HepG2 (cell line): Measurements from ENCODE around the gene SHMT1. TPM values are rescaled to one million over a fixed set of nuclear protein-coding genes. Genes with fewer than 3 reads are reported as not detected.

Source experiments
- ATAC-seq: fragments of 200-7000 bp; cut with Tn5 transposase; 3 replicates; pipeline ENCODE4 v1.9.1; 2020; ENCODE audit warnings: mild to moderate bottlenecking, moderate library complexity
- BruUV-seq: library from RNA; stranded (reverse); fragments of 400-500 nt; replicated peaks from 2 replicates; lab custom pipeline; 2021; lab: Mats Ljungman, UMichigan
- CTCF ChIA-PET: fragments of 300-600 bp; formaldehyde crosslinking; extraction: SDS; loops from one replicate; lab custom pipeline; 2021; ENCODE audit warnings: low total read pairs, inconsistent platforms, low intra/inter-chr PET ratio; lab: Yijun Ruan, JAX
- POLR2A ChIA-PET: fragments of 350-600 bp; sonication (Branson Sonifier 250); formaldehyde crosslinking; loops from one replicate; lab custom pipeline; 2020; ENCODE audit warnings: antibody characterized with exemption, inconsistent platforms; lab: Yijun Ruan, JAX
- DNase-seq: peaks from one replicate; pipeline ENCODE4 v3.0.0-alpha.2; 2015; ENCODE audit warnings: low spot score
- FAIRE-seq: peaks from 3 replicates; lab custom pipeline; 2011; peaks lifted over from hg19 to GRCh38; lab: Jason Lieb, UNC
- H2AFZ ChIP-seq: one replicate; pipeline ENCODE4 v1.6.1; 2011; ENCODE audit warnings: low read length, inconsistent platforms
- H3K27ac ChIP-seq: fragments of 300-600 bp; 3 replicates; pipeline ENCODE4 v1.8.0; 2011; ENCODE audit warnings: mixed run types, mild to moderate bottlenecking, mixed read lengths, low read length, inconsistent platforms; ENCODE audit not compliant: insufficient read depth; ENCODE audit errors: extremely low read length
- H3K27me3 ChIP-seq, 2 experiments: fragments of 200-600 bp in 1 of 2; 2 replicates in 1 of 2; 3 replicates in 1 of 2; pipeline versions ENCODE4 v1.6.0 to v1.8.0; 2011; ENCODE audit warnings: low read length in 2 of 2, mild to moderate bottlenecking in 2 of 2, moderate library complexity in 2 of 2, inconsistent platforms in 1 of 2; ENCODE audit not compliant: insufficient read depth in 2 of 2, control insufficient read depth in 1 of 2
- H3K36me3 ChIP-seq, 2 experiments: fragments of 200-600 bp in 1 of 2; replicated peaks in 1 of 2; 2 replicates in 1 of 2; 3 replicates in 1 of 2; pipeline versions ENCODE4 v1.5.1 to v1.8.0; 2011; ENCODE audit warnings: low read length in 2 of 2, inconsistent platforms in 1 of 2; ENCODE audit not compliant: insufficient read depth in 2 of 2, control insufficient read depth in 1 of 2
- H3K4me1 ChIP-seq: 2 replicates; pipeline ENCODE4 v1.5.1; 2012; ENCODE audit warnings: low read length, inconsistent platforms; ENCODE audit not compliant: insufficient read depth
- H3K4me2 ChIP-seq: 2 replicates; pipeline ENCODE4 v1.6.0; 2011; ENCODE audit warnings: low read depth, low read length, inconsistent platforms
- H3K4me3 ChIP-seq, 3 experiments: fragments of 200-600 bp in 1 of 3; sonication (generic), shearing (Covaris generic) in 1 of 3; replicated peaks in 1 of 3; 2 replicates each; pipeline ENCODE4 v1.5.1; 2011 to 2016; ENCODE audit warnings: low read length in 3 of 3, inconsistent platforms in 2 of 3, low read depth in 2 of 3, mild to moderate bottlenecking in 2 of 3, control low read depth in 1 of 3, mixed read lengths in 1 of 3; ENCODE audit not compliant: insufficient read depth in 1 of 3
- H3K79me2 ChIP-seq: one replicate; pipeline ENCODE4 v1.6.1; 2011; ENCODE audit warnings: low read length, inconsistent platforms; ENCODE audit not compliant: insufficient read depth
- H3K9ac ChIP-seq: 2 replicates; pipeline ENCODE4 v1.6.0; 2011; ENCODE audit warnings: mild to moderate bottlenecking, low read depth, low read length, inconsistent platforms; ENCODE audit not compliant: insufficient read depth
- H3K9me3 ChIP-seq: 2 replicates; pipeline ENCODE4 v1.5.1; 2012; ENCODE audit warnings: mild to moderate bottlenecking, low read length
- H4K20me1 ChIP-seq: 2 replicates; pipeline ENCODE4 v1.6.0; 2011; ENCODE audit warnings: inconsistent platforms, mild to moderate bottlenecking, low read length, moderate library complexity; ENCODE audit not compliant: insufficient read depth
- FOXJ3 ChIP-seq: sonication (generic); formaldehyde crosslinking; IDR thresholded peaks from 2 replicates; pipeline ENCODE4 v1.4.0; 2020; ENCODE audit warnings: missing genetic modification reagents, mild to moderate bottlenecking, borderline replicate concordance
- HDAC6 ChIP-seq: fragments of 200-600 bp; sonication (generic); IDR thresholded peaks from 2 replicates; pipeline ENCODE4 v1.7.0; 2017; ENCODE audit warnings: mild to moderate bottlenecking, antibody characterized with exemption, low read length, low read depth
- KDM6A ChIP-seq: IDR thresholded peaks from 2 replicates; pipeline ENCODE4 v1.6.1; 2016; ENCODE audit warnings: low read depth
- MED1 ChIP-seq: sonication (generic); formaldehyde crosslinking; IDR thresholded peaks from 2 replicates; pipeline ENCODE4 v1.4.0; 2020; ENCODE audit warnings: missing genetic modification reagents
- MEIS1 ChIP-seq: sonication (generic); formaldehyde crosslinking; IDR thresholded peaks from 2 replicates; pipeline ENCODE4 v1.9.0; 2021; ENCODE audit warnings: mild to moderate bottlenecking, missing genetic modification reagents, moderate library complexity, borderline replicate concordance
- MTF2 ChIP-seq: sonication (generic); formaldehyde crosslinking; IDR thresholded peaks from 2 replicates; pipeline ENCODE4 v1.5.0; 2020; ENCODE audit warnings: missing genetic modification reagents, borderline replicate concordance
- NFKBIZ ChIP-seq: IDR thresholded peaks from 2 replicates; pipeline ENCODE4 v1.6.1; 2018; ENCODE audit warnings: missing genetic modification reagents, missing compliant biosample characterization
- PAF1 ChIP-seq: IDR thresholded peaks from 2 replicates; pipeline ENCODE4 v1.6.1; 2016; ENCODE audit warnings: missing genetic modification reagents, missing compliant biosample characterization
- SP4 ChIP-seq: sonication (generic); formaldehyde crosslinking; IDR thresholded peaks from 2 replicates; pipeline ENCODE4 v1.8.1; 2023; ENCODE audit warnings: mild to moderate bottlenecking, missing genetic modification reagents
- THAP11 ChIP-seq: IDR thresholded peaks from 2 replicates; pipeline ENCODE4 v1.6.1; 2016; ENCODE audit warnings: missing biosample characterization, missing genetic modification reagents
- ZNF335 ChIP-seq: sonication (generic); formaldehyde crosslinking; IDR thresholded peaks from 2 replicates; pipeline ENCODE4 v1.4.0; 2020; ENCODE audit warnings: missing genetic modification reagents
- ZNF75D ChIP-seq: sonication (generic); formaldehyde crosslinking; IDR thresholded peaks from 2 replicates; pipeline ENCODE4 v1.8.1; 2023; ENCODE audit warnings: missing genetic modification reagents, mild to moderate bottlenecking, borderline replicate concordance
- ZNF768 ChIP-seq: sonication (generic); formaldehyde crosslinking; IDR thresholded peaks from 2 replicates; pipeline ENCODE4 v1.4.0; 2020; ENCODE audit warnings: missing genetic modification reagents
- WGBS: methylation state at CpG from one replicate; pipeline ENCODE4 v1.1.6; 2017; ENCODE audit warnings: low lambda C conversion rate; 5-methylcytosine and 5-hydroxymethylcytosine counted together
- in situ Hi-C: cut with HindIII; loops from 2 replicates; pipeline ENCODE4 v1.10.0; 2017; ENCODE audit warnings: low pct_unique_long_range_greater_than_20kb; ENCODE audit not compliant: extremely low pct_ligation_motif_present
- intact Hi-C: fragments of 100-400 bp; cut with micrococcal nuclease; formaldehyde crosslinking; loops from one replicate; pipeline ENCODE4 v1.10.0; 2022; ENCODE audit not compliant: unreplicated experiment
- polyA plus RNA-seq, 8 experiments: library from polyadenylated mRNA; depleted of rRNA in 3 of 8; stranded (reverse) in 7 of 8; unstranded in 1 of 8; fragments of >200 nt; fragmentation: Illumina TruSeq in 4 of 8; extraction: Trizol in 4 of 8; gene quantifications; 2 replicates each; pipeline versions ENCODE4 v1.2.1 to v1.2.3, GENCODE V29; 2011 to 2016; ENCODE audit warnings: low read depth in 4 of 8, missing spikeins in 1 of 8, mixed read lengths in 1 of 8; ENCODE audit not compliant: insufficient read depth in 1 of 8
- total RNA-seq, 5 experiments: library from RNA; depleted of rRNA; stranded (reverse); fragments of >200 nt; fragmentation: Illumina TruSeq; extraction: Trizol; gene quantifications; 2 replicates each; pipeline ENCODE4 v1.2.3, GENCODE V29; 2016; ENCODE audit warnings: low read depth in 1 of 5
- TF ChIP-seq, protein P1 (sequence below): sonication (generic); formaldehyde crosslinking; IDR thresholded peaks from 2 replicates; pipeline ENCODE4 v1.8.0; 2022; ENCODE audit warnings: mild to moderate bottlenecking, missing genetic modification reagents, borderline replicate concordance
- TF ChIP-seq, protein P2 (sequence below): IDR thresholded peaks from 2 replicates; pipeline ENCODE4 v1.6.1; 2016; ENCODE audit warnings: low read depth

SHMT1 gene
- total and polyA plus RNA-seq, 2 of the 13 experiments (the other 11 are each of a cell fraction or from before 2014, with no cell fraction given): 21.3 to 48.8 TPM

DNA sequence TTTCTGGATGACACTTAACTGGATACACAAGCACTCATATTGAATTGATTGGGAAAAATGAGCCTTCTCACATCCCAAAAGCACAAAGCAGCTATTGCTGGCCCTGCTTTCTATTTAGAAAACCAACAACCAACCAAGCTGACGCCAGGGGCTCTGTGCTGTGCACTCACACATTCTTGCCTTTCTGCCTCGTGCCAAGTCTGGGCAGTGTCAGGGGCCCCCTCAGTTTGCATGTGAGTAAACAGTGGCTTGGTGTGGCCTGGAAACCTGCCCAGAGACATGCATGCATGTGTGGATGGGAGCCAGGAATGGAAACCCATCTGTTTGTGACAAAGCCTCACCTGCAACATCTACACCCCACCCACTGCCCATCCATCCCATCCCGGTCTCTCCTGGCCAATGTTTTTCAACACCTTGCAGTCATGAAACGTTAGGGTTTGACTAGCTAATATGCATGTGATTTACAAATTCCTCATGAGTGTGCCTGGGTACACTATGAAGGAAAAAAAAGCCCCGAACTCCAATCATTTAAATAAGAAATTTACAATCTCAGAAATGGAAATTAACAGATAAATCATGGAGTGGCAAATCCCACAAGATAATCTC is 82.5 kb downstream of the SHMT1 start:
- Histone ChIP-seq H4K20me1 (no peaks in the 10 kb centered on the region), H3K4me1 (no peaks in the 10 kb centered on the region), H3K9ac (no peak overlapping the region), H3K4me3 (no peak overlapping the region), H3K36me3 (peaks cover 42 to 79% of the 10 kb centered on the region in 2 experiments), H2AFZ (no peak overlapping the region), H3K27me3 (no peaks in the 10 kb centered on the region), H3K27ac (no peak overlapping the region), H3K4me2 (no peak overlapping the region), H3K79me2 (no peaks in the 10 kb centered on the region), H3K9me3 (no peaks in the 10 kb centered on the region)
- in situ Hi-C loops (no loop called here), intact Hi-C loops (no loop called here)
- POLR2A ChIA-PET: interaction anchor here (1.0 kb wide), 1 partner anchor 56 kb away, joined by 3 read pairs; no protein-coding TSS in a partner anchor
- BruUV-seq: no TSS peak
- DNase-seq: no peak
- FAIRE-seq: no peak
- ATAC-seq: no peak
- 98% methylated on average over 3 of the region's 5 CpGs for WGBS
- TF ChIP-seq, protein P1, sequence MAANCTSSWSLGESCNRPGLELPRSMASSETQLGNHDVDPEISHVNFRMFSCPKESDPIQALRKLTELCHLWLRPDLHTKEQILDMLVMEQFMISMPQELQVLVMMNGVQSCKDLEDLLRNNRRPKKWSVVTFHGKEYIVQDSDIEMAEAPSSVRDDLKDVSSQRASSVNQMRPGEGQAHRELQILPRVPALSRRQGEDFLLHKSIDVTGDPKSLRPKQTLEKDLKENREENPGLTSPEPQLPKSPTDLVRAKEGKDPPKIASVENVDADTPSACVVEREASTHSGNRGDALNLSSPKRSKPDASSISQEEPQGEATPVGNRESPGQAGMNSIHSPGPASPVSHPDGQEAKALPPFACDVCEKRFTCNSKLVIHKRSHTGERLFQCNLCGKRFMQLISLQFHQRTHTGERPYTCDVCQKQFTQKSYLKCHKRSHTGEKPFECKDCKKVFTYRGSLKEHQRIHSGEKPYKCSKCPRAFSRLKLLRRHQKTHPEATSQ (CRISPR knock-in tag): no peak
- no peak for TF ChIP-seq MEIS1
- TF ChIP-seq ZNF768 (CRISPR knock-in tag): no peak
- TF ChIP-seq MED1 (CRISPR knock-in tag): no peak
- TF ChIP-seq FOXJ3 (CRISPR knock-in tag): no peak
- TF ChIP-seq PAF1 (CRISPR knock-in tag): no peak
- no peak for TF ChIP-seq THAP11 (CRISPR knock-in tag)
- no peak for TF ChIP-seq SP4 (CRISPR knock-in tag)
- no peak for TF ChIP-seq ZNF335 (CRISPR knock-in tag)
- TF ChIP-seq MTF2 (CRISPR knock-in tag): no peak
- TF ChIP-seq ZNF75D (CRISPR knock-in tag): no peak
- TF ChIP-seq, protein P2, sequence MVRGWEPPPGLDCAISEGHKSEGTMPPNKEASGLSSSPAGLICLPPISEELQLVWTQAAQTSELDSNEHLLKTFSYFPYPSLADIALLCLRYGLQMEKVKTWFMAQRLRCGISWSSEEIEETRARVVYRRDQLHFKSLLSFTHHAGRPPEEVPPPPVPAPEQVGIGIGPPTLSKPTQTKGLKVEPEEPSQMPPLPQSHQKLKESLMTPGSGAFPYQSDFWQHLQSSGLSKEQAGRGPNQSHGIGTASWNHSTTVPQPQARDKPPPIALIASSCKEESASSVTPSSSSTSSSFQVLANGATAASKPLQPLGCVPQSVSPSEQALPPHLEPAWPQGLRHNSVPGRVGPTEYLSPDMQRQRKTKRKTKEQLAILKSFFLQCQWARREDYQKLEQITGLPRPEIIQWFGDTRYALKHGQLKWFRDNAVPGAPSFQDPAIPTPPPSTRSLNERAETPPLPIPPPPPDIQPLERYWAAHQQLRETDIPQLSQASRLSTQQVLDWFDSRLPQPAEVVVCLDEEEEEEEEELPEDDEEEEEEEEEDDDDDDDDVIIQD (CRISPR knock-in tag): no peak
- no peak for TF ChIP-seq HDAC6
- TF ChIP-seq KDM6A (CRISPR knock-in tag): no peak
- no peak for TF ChIP-seq NFKBIZ (CRISPR knock-in tag)
- CTCF ChIA-PET: no interaction called here
